Subcutaneous adipose tissue (tissue), 4 donors: Measurements from ENCODE around the gene CYP4F22. TPM values are rescaled to one million over a fixed set of nuclear protein-coding genes. Genes with fewer than 3 reads are reported as not detected.

ENCODE experiments used
- CTCF ChIP-seq: fragments of 450-650 bp; IDR thresholded peaks from one replicate; pipeline ENCODE4 v1.5.1; 2016; ENCODE audit warnings: low read depth, mild to moderate bottlenecking, control low read depth, antibody characterized with exemption, moderate library complexity
- total RNA-seq, 4 donors: library from RNA; depleted of rRNA; stranded (reverse); fragments of >200 nt; gene quantifications; one replicate each; pipeline ENCODE4 v1.1.0, GENCODE V29; 2016

The CYP4F22 gene
- total RNA-seq, 4 donors from 2014 or later: 0.33 to 5.9 (median 1.2) TPM

- TF ChIP-seq CTCF: no peak
These were observed 79.3 kb downstream of the CYP4F22 start for GRCh38 chr19:15587663-15588062.

GRCh38 chr19:15588265-15588664 is 79.9 kb downstream of the CYP4F22 start:
- no peak for TF ChIP-seq CTCF

GRCh38 chr19:15589760-15590451 is 81.6 kb downstream of the CYP4F22 start:
- no peak for TF ChIP-seq CTCF

- TF ChIP-seq CTCF: no peak
These were observed 83.5 kb downstream of the CYP4F22 start for GRCh38 chr19:15591796-15592195.

- TF ChIP-seq CTCF: no peak
These were observed 86.7 kb downstream of the CYP4F22 start for GRCh38 chr19:15595069-15595468.

Other genes starting within 250 kb of the CYP4F22 start
- gene BRD4, start 176.0 kb upstream of the CYP4F22 start, total RNA-seq: 10 to 100 TPM; 27.6 to 46.5 (median 35.3) TPM
- 10 to 100 TPM; 20.1 to 32.9 (median 29.1) TPM for gene AKAP8, start 128.7 kb upstream of the CYP4F22 start, total RNA-seq
- 100 to 1,000 TPM in 1 of 4 donors, 10 to 100 TPM in 3; 56.3 to 188 (median 80.9) TPM for gene AKAP8L, start 89.5 kb upstream of the CYP4F22 start, total RNA-seq
- 10 to 100 TPM; 14.8 to 48.2 (median 20.0) TPM for gene WIZ, start 58.6 kb upstream of the CYP4F22 start, total RNA-seq
- gene RASAL3, start 44.0 kb upstream of the CYP4F22 start, total RNA-seq: 1 to 10 TPM in 2 of 4 donors, under 1 TPM in 2; 0.33 to 7.0 (median 2.0) TPM
- not detected for gene PGLYRP2, start 29.0 kb upstream of the CYP4F22 start, total RNA-seq
- not detected for gene CYP4F8, start 106.7 kb downstream of the CYP4F22 start, total RNA-seq
- gene CYP4F3, start 132.4 kb downstream of the CYP4F22 start, total RNA-seq: under 1 TPM in 2 of 4 donors, not detected in 2; 0.33 to 0.94 TPM
- 10 to 100 TPM in 3 of 4 donors, 1 to 10 TPM in 1; 5.5 to 21.9 (median 19.1) TPM for gene CYP4F12, start 164.6 kb downstream of the CYP4F22 start, total RNA-seq
- gene OR10H2, start 219.5 kb downstream of the CYP4F22 start, total RNA-seq: not detected
- not detected for gene OR10H3, start 229.5 kb downstream of the CYP4F22 start, total RNA-seq